Aorta (tissue), 5 donors: Measurements from ENCODE around the gene KITLG. TPM values are rescaled to one million over a fixed set of nuclear protein-coding genes. Genes with fewer than 3 reads are reported as not detected.
"Not testable (repeated sequence)": the region's sequence is repeated elsewhere in the genome, so short reads cannot be mapped to it uniquely, and the experiment has no call there.

Experiments used
- ATAC-seq: fragments of 200-7000 bp; cut with Tn5 transposase; one replicate; pipeline ENCODE4 v1.9.1; 2022; ENCODE audit warnings: moderate library complexity; ENCODE audit not compliant: low FRiP score
- DNase-seq, 2 donors: peaks; one replicate each; pipeline ENCODE4 v3.0.0-alpha.2; 2020
- H3K27ac ChIP-seq, 2 donors: one replicate each; pipeline ENCODE4 v1.5.1; 2013; ENCODE audit warnings: low read length in 2 of 2, mild to moderate bottlenecking in 2 of 2, moderate library complexity in 2 of 2, control low read depth in 1 of 2, inconsistent platforms in 1 of 2, low read depth in 1 of 2
- H3K27me3 ChIP-seq, 2 donors: one replicate each; pipeline ENCODE4 v1.6.1; 2013; ENCODE audit warnings: control low read depth in 1 of 2, low read length in 1 of 2, mild to moderate bottlenecking in 1 of 2, moderate library complexity in 1 of 2; ENCODE audit not compliant: insufficient read depth in 2 of 2, control insufficient read depth in 1 of 2
- H3K36me3 ChIP-seq, 2 donors: one replicate each; pipeline ENCODE4 v1.6.1; 2013; ENCODE audit warnings: control low read depth in 1 of 2, low read length in 1 of 2, mild to moderate bottlenecking in 1 of 2; ENCODE audit not compliant: insufficient read depth in 2 of 2, control insufficient read depth in 1 of 2
- H3K4me1 ChIP-seq, 2 donors: one replicate each; pipeline ENCODE4 v1.6.1; 2013; ENCODE audit warnings: low read length in 2 of 2, control low read depth in 1 of 2, mild to moderate bottlenecking in 1 of 2, moderate library complexity in 1 of 2; ENCODE audit not compliant: insufficient read depth in 2 of 2, control insufficient read depth in 1 of 2
- H3K4me3 ChIP-seq, 2 donors: one replicate each; pipeline ENCODE4 v1.5.1; 2013; ENCODE audit warnings: low read length in 2 of 2, control low read depth in 1 of 2, mild to moderate bottlenecking in 1 of 2
- H3K9me3 ChIP-seq: one replicate; pipeline ENCODE4 v1.6.1; 2013; ENCODE audit warnings: mild to moderate bottlenecking, low read length; ENCODE audit not compliant: control insufficient read depth
- WGBS, 2 donors: extraction: QIAGEN DNeasy Blood & Tissue Kit; methylation state at CpG; one replicate each; pipeline ENCODE4 v1.1.7; 2013; 5-methylcytosine and 5-hydroxymethylcytosine counted together
- intact Hi-C, 2 donors: fragments of 100-400 bp; cut with DNase I; formaldehyde crosslinking; loops; one replicate each; pipeline versions ENCODE4 v1.14.2 to v1.15.0; 2022
- polyA plus RNA-seq, 2 donors: library from polyadenylated mRNA; stranded (reverse); fragments of 200-250 nt; gene quantifications; one replicate each; pipeline ENCODE4 v1.2.3, GENCODE V29; 2013
- total RNA-seq, 2 donors: library from RNA; stranded (reverse); fragmentation: NEBNext Ultra II Directional; extraction: Animal tissue kit (Norgen Biotek cat#: 25700); gene quantifications; one replicate each; pipeline ENCODE4 v1.2.1, GENCODE V29; 2021
- donor health status: healthy with polysubstance abuse.
- donor health status: Bipolar disorder and iron deficiency.
- donor health status: DM: no; HTN: no; CAD: no.
- donor health status: DM: no; HTN: no; CAD: no.
- donor health status: DM: yes; HTN: yes; CAD: no.

KITLG gene
- total and polyA plus RNA-seq, 4 donors, result 6.5 to 42.1 (median 13.4) TPM

DNA sequence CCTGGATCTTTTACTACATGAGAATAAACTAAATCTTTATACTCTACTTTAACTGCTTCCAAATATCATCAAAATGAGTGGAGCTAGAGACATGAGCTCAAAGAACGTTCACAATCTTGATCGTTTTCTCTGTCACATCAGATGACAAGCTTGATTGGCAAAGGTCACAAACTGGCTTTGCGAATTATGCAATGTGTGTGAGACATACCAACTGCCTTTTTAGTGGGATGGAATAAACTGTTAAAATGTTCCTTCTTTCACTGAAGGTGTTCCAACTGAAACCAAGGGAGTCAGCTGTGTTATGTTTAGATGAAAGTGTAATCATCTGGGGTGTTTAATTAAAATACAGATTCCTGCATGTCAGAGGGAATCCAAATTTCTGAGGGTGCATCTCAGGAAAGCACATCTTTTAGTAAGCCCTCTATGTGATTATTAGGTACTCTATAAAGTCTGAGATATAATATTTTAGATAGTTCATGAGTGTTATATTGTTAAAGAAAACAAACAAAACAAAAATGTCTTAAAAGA lies 21.9 kb downstream of the KITLG start:
- Histone ChIP-seq H3K4me1 (peaks cover 0 to 5% of the 10 kb centered on the region in 2 donors), H3K4me3 (no peak overlapping the region), H3K27me3 (no peaks in the 10 kb centered on the region), H3K36me3 (no peaks in the 10 kb centered on the region), H3K27ac (no peak overlapping the region), H3K9me3 (no peaks in the 10 kb centered on the region)
- ATAC-seq, result no peak
- intact Hi-C loops, result no loop called here
- no peak for DNase-seq
- 89 to 90% methylated on average over 3 of the region's 3 CpGs for WGBS, 2 donors

DNA sequence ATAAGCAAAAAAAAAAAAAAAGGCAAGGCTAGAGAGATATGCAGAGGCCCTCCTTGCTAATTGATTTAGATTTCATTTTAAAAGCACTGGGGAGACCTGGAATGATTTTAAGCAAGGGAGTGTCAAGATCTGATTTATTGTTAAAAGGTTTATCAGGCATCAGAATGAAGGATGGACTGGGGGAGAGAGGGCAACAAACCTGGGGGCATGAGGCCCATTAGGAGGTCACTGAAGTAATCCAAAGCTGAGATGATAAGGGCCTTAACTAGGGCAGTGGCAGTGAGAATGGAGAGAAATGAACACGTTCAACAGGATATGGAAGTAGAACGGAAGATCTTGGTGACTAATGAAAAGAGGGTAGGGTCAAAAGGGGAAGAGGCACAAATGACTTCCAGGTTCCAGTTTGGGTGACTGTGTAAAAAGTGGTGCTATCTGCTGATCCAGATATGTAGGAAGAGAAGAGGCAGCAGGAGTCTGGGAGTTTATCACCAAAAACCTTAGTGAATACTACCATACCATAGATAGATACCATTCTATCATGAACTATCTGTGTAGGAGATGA lies 24.0 kb downstream of the KITLG start:
- no peaks in the 10 kb centered on the region for H3K9me3 ChIP-seq
- H3K27me3 ChIP-seq, result no peaks in the 10 kb centered on the region
- ATAC-seq, result no peak
- H3K36me3 ChIP-seq, result no peaks in the 10 kb centered on the region
- 90 to 95% methylated on average over 2 of the region's 2 CpGs for WGBS, 2 donors
- H3K4me1 ChIP-seq, result peaks cover 0 to 6% of the 10 kb centered on the region in 2 donors
- intact Hi-C loops, result no loop called here
- H3K27ac ChIP-seq, result no peak overlapping the region
- DNase-seq, result no peak
- H3K4me3 ChIP-seq, result no peak overlapping the region

DNA sequence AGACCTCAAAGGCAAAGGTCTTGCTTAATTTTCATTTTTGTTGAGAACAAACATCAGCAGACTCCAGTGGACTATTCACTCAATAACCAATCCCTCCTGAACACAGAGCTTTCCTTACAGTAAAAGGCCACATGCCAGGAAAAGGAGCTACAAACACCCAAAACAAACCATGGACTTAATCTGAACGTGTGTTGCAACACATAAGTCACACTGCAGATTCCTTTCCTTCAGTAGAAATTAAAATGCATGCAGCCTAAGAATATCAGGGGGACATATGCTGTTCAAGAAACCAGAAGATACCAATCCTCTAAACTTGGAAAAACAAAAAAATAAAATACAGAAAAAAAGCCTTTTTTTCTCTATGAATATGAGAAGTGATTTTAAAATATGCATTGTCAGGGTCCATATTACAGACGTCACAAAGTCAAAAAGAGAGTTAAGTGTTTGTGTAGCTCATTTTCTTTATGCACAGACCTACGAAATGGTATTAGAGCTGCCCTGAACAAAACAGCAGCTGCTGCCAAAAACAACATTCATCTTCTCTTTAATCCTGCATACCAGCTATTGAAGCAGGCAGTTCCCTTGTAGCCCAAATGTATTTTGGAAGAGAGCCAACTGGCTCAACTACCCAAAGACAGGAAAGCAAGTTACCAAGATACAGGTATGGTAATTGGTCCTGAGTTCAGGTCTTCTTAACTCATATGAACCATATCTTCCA lies 26.2 kb downstream of the KITLG start:
- 9 to 11% methylated on average over 3 of the region's 3 CpGs for WGBS, 2 donors
- H3K4me1 ChIP-seq, result peaks cover 0 to 6% of the 10 kb centered on the region in 2 donors

DNA sequence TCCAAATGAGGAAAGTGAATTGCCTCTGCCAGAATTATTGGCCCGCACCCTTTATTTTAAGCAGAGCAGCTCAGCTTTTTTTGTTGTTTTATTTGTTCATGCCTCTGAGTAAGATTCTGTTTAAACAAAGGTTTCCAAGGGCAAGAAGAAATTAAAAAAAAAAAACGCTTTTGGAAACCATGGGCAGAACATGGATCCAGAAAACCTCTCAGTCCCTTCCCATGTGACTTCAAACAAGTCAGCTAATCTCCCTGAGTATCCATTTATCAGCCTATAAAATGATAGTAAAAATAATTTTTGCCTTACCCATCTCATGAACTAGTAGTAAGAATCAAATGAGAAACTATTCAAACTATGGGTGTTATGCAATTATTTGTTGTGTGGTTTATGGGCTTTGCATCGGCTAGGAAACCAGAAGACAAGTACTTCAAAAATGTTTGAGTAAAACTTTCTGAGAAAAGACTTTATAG lies 27.6 kb downstream of the KITLG start:
- H3K36me3 ChIP-seq, result no peaks in the 10 kb centered on the region
- peaks cover 0 to 6% of the 10 kb centered on the region in 2 donors for H3K4me1 ChIP-seq
- no peak overlapping the region for H3K4me3 ChIP-seq
- DNase-seq (no peak), ATAC-seq (no peak)
- no peaks in the 10 kb centered on the region for H3K27me3 ChIP-seq
- intact Hi-C loops, result no loop called here
- WGBS, 2 donors, result 5 to 10% methylated on average over 3 of the region's 3 CpGs
- no peak overlapping the region for H3K27ac ChIP-seq
- no peaks in the 10 kb centered on the region for H3K9me3 ChIP-seq

More for the DNA sequence above, 26.2 kb downstream of the KITLG start:
- DNase-seq (no peak), ATAC-seq (peak; percentile 65)
- no peak overlapping the region for H3K4me3 ChIP-seq
- H3K9me3 ChIP-seq, result no peaks in the 10 kb centered on the region
- H3K27ac ChIP-seq, result no peak overlapping the region
- H3K27me3 ChIP-seq, result no peaks in the 10 kb centered on the region
- no peaks in the 10 kb centered on the region for H3K36me3 ChIP-seq
- intact Hi-C loops, result no loop called here

DNA sequence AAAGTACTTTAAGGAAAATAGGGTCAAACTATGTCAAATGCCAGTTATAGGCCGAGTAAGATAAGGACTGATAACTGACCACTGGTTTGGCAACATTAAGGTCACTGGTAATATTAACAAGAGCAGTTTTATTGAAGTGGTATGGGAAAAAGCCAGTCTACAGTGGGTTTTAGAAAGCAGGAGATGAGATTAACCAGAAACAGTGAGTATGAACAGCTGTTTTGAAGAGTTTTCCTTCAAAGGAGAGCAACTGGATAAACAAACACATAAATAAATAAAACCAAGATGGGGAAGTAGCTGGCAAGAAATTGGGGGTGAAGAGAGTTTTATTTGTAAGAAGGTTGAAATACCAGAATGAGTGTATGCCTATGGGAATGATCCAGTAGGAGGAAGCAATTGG lies 30.3 kb downstream of the KITLG start:
- DNase-seq (no peak), ATAC-seq (no peak)
- Histone ChIP-seq H3K27me3 (peaks cover 0 to 1% of the 10 kb centered on the region in 2 donors), H3K27ac (no peak overlapping the region), H3K9me3 (peaks cover 1% of the 10 kb centered on the region), H3K4me1 (peaks cover 0 to 6% of the 10 kb centered on the region in 2 donors), H3K36me3 (no peaks in the 10 kb centered on the region), H3K4me3 (no peak overlapping the region)
- 2 to 3% methylated on average over 1 of the region's 1 CpG for WGBS, 2 donors
- intact Hi-C loops, result no loop called here

DNA sequence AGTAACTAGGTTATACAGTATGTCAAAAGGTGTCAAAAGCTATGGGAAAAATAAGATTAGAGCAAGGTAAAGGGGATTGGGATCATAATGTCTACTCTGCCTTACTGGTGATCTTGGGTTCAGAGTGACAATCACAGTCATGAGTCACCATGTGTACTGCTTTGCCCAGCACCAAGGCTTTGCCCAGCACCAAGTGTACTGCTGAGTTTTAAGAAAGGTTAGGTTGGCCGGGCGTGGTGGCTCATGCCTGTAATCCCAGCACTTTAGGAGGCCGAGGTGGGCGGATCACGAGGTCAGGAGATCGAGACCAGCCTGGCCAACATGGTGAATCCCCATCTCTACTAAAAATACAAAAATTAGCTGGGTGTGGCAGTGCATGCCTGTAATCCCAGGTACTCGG lies 32.3 kb downstream of the KITLG start:
- H3K27ac ChIP-seq, H3K9me3 ChIP-seq, ATAC-seq, H3K36me3 ChIP-seq, H3K4me1 ChIP-seq, intact Hi-C loops, H3K27me3 ChIP-seq, DNase-seq, H3K4me3 ChIP-seq: not testable (repeated sequence)
- 96 to 98% methylated on average over 7 of the region's 7 CpGs for WGBS, 2 donors

DNA sequence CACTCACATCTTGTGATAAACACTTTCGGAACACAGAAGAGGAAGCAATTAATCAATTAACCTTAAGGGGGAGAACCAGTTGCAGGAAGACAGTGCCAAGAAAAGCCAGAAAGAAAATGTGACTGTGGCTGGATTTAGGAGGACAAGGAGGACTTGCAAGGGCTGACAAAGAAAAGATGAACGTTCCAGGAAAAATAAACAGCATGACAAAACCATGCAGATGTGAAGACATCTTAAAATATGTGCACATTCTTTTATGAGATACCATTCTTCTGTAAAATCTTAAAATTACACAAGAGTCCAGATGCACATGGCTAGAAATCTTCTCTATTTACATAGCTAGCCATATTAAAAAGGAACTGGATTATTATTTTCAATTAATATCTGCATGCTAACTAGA lies 33.4 kb downstream of the KITLG start:
- intact Hi-C loops, result no loop called here
- Histone ChIP-seq H3K27me3 (peaks cover 0 to 1% of the 10 kb centered on the region in 2 donors), H3K9me3 (peaks cover 1% of the 10 kb centered on the region), H3K36me3 (no peaks in the 10 kb centered on the region), H3K4me1 (no peaks in the 10 kb centered on the region), H3K27ac (no peak overlapping the region), H3K4me3 (no peak overlapping the region)
- ATAC-seq, result no peak
- no peak for DNase-seq
- WGBS, 2 donors, result 16 to 29% methylated on average over 2 of the region's 2 CpGs

DNA sequence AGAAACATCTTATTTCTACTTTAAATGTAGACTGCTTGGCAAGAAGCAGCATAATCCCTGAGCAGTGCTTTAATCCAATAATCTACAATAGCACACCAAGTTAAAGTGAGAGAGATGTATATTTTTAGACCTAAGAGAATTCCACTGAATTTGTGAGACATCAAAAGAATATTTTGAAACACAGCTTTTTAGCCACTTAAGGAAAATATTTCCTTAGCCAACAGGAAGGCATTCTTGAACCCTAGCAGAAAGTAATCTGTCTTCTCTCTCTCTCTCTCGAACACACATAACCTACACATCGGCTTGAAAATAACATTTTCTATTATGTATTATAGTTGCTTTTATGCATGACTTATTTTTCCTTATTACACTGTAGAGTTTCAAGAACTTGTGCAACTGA lies 34.0 kb downstream of the KITLG start:
- no peak for DNase-seq
- H3K4me3 ChIP-seq, result no peak overlapping the region
- H3K27me3 ChIP-seq, result peaks cover 0 to 1% of the 10 kb centered on the region in 2 donors
- 10 to 15% methylated on average over 2 of the region's 2 CpGs for WGBS, 2 donors
- intact Hi-C loops, result no loop called here
- H3K4me1 ChIP-seq, result no peaks in the 10 kb centered on the region
- no peaks in the 10 kb centered on the region for H3K36me3 ChIP-seq
- peaks cover 1% of the 10 kb centered on the region for H3K9me3 ChIP-seq
- H3K27ac ChIP-seq, result no peak overlapping the region
- no peak for ATAC-seq
